Brain pericyte (primary cell): ENCODE data around the gene SLC10A7.

Experiments used
- DNase-seq: peaks from one replicate; pipeline ENCODE4 v3.0.0-alpha.2; 2012; ENCODE audit warnings: low read depth, low spot score

The SLC10A7 gene

DNA sequence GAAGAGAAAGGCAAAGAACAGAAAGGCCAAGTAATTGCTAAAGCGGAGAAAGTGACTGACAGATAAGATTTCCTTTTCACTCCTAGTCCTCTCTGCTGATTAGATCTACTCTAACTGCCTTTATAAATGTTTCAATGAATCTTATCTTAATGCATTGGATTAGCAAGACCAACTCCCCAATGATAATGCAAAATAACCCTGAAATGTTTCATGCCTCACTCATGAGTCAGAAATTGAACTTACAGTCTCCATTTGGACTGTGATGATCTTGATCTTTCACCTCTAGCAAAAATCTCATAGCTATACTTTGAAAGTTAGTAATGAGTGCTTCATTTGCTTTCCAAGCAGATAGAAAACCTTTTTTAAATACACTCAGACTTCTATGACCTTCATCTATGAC, 26.5 kb downstream of the SLC10A7 start:
- no peak for DNase-seq

DNA sequence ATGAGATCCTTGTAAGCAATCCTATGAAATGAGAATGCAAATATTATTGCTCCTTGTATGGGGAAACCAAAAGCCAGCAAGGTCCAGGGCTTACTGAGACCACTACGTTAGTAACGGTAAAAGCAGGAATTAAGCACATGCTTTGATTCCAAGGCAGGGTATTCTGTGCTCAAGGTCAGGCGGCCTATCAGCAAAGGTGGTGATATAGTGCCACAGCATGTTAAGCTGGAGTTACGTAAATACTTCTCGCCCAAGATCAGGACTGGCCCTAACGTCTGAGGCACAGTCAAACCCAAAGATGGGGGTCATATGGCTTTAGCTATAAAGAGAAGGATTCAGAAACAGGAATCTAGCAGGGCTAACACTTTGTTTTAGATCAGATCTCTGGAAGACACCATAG, 27.6 kb downstream of the SLC10A7 start:
- DNase-seq: no peak

DNA sequence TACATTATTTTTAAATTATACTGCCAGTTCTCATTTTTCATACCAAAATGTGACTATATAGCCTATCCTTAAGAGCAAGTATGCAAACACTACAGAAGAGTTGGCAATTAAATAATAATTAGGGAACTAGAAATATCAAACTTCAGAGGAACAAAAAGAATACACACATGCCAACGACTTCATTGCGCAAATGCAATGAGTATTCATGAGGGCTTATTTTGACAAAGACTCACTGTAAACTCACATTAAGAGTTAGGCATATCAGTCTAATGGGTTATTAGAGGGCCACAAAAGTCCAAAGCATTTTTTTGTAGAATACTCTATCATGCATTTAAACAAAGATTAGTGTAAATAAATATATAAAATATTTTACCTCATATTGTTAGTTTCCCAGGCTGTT, 31.6 kb downstream of the SLC10A7 start:
- DNase-seq: no peak

DNA sequence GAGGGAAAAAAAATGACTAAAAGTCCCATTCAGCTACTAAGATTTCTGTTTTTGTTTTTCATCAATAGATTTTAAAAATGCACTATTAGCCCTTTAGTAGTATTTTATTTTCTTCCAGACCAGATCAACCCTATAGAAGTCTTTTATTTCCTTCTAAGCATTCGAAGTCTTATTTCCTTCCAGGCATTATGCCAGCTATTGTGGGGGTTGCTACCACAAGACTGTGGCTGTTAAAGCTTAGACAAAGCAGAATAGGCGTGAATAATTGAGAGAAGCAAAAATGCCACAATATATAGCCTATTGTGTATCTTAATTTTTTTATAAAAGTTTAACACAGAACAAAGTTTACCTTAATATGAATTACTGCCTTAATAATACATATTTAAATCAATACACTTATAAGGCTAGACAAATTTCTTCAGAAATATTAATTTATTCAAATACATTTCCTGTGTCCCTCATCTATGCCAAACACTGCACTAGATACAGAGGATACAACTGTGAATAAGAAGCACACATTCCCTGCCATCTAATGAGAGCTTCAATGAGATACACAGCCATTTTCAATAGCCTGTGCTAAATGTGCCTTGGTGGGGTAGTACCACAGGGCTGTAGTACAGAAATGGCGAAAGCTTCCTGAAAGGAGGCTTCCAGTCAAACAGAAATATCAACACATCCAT, 33.1 kb downstream of the SLC10A7 start:
- no peak for DNase-seq

DNA sequence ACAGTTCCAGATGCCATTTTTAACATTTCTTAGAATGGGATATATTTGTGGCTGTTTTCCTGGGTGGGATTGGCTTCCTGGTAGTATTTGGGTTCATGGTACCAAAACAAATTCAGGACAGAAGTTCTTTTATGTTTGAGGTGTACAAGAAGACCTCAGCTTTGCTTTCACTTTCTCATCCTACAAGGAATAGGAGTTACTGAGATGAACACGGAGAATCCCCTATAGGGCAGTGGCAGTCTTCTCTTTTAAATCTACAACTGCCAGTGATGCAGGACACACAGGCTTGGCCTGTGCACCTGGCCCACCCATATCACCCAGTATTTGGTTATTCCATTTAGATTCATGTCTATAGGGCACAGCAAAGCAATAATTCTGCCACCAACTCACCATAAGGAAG, 35.2 kb downstream of the SLC10A7 start:
- no peak for DNase-seq

DNA sequence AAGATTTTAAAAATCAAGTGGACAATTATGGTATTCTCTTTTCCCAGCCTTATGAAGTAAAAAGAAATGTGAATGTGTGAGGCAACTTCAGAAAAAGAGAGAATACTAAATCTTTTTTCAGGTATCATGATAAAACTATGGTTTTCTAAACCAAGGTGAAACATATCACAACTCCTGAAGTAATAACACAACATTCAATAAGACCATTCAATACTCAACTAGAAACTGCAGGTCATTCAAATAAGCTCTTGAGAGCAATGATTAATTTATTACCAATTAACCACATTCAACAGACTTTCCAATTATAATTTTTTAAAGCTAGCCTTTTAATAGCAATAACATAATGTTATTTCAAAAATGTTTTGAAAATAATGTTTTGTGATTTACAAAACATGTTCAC, 35.8 kb downstream of the SLC10A7 start:
- DNase-seq: no peak

DNA sequence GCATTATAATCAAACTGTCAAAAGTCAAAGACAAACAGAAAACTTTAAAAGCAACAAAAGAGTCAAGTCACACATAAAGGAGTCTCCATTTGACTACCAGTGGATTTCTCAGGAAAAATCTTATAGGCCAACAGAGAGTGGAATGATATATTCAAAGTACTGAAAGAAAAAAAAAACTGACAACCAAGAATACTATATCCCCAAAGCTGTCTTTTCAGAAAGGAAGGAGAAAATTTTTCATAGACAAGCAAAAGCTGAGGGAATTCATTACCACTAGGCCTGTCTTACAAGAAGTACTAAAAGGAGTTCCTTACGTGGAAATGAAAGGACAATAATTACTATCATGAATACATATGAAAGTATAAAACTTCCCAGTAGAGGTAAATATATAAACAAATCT, 39.0 kb downstream of the SLC10A7 start:
- no peak for DNase-seq

DNA sequence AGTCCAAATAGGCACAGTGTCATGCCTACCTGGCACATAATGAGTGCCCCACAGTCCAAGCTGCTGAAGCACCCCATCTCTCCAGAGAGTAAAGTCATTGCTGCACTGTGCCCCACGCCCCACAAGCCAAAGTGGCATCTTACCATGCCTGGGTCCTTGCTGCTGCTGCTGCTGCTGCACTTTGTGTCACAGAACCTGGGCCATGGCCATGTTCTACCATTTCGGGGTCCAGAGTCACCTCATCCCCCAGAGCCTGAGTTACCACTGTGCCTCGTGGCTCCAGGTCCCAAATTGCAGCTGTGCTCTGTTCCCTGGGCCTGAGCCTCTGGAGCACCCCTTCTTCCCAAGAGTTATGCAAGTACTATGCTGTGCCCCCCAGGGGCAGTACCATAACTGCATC, 40.5 kb downstream of the SLC10A7 start:
- DNase-seq: no peak

DNA sequence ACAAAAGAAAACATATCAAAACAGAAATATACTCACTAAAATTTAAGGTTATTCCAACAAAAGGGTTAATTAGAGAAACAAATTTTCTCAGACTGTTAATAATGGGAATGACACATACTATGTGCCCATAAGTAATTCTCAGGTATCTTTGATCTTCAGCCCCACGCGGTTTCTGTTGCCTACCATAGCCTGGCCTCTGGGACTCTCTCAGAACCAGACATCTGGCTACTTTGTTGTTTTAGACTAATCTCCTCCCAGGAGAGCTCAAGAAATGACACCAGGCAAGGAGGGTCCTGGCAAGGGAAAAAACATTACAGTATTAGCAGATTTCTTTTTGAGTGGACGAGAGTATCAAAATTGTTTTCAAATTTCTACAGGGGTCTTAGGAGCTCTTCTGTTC, 43.7 kb downstream of the SLC10A7 start:
- no peak for DNase-seq

DNA sequence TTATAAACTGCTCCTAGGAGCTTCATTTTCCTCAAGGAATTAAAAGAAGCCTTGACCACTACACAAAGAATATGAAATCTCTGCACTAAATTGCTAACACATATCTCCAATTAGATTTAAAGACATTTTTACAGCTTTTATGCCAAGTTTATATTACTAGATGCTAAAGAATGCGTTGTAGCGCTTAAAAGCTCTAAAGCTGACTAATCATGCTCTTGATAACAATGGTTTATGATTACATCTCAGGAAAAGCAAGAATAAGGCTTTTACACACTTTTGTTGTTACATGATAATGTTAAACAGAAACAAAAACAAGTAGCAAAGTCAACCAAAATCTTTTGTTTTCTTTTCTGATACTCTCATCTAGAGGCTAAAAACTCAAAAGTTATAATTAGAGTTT, 44.7 kb downstream of the SLC10A7 start:
- no peak for DNase-seq

DNA sequence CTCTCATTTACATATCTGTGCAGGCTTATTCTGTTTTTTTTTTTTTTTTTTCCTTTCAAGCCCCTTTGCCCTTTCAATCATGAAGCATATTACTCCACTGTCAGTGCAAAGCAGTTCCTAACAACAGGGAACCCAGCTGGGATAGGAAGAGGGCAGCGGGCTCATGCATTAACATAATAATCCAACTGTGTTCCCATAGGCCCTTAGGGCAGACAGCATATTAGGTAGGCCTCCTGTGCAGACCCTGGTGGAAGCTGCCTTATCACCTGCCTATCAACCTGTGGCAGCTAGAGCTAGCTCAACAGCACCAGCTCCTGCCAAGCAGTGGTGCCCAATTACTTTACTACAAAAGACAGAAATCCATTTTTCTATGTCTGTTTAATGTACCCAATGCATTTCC, 49.3 kb downstream of the SLC10A7 start:
- no peak for DNase-seq

DNA sequence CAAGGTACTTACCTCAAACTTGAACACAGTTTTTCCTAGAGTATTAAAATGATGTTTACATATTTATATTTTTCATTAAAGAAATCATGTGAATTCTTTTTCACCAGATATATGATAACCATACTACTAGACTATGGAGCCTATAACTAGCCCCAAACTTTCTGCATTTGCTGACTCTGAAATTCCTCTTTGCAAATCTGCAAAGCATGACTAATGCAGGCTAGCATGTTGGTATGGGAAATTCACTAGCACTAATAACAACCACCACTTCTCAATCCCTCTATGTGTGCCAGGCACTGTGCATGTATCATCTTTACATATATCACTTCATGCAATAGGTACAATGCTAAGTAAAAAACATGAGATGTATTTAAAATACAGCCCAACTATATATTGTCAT, 51.1 kb downstream of the SLC10A7 start:
- no peak for DNase-seq

DNA sequence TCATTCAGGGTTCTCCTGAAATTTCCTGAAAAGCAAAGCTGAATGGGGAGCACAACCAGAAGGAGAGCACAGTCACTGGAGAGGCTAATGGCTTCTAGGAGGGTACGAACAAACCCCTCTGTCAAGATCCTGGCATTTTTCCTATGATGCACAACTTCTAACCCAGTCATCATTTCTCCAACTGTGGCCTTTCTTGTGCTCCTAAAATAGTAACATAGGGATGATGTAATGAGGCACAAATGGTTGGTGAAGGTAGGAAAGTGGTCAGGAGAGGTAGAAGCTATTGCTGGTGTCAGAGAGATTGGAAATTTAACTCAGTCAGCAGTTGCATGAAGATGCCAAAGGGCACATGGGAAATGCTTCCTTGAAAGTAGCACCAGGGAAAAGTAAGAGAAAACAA, 52.7 kb downstream of the SLC10A7 start:
- no peak for DNase-seq

DNA sequence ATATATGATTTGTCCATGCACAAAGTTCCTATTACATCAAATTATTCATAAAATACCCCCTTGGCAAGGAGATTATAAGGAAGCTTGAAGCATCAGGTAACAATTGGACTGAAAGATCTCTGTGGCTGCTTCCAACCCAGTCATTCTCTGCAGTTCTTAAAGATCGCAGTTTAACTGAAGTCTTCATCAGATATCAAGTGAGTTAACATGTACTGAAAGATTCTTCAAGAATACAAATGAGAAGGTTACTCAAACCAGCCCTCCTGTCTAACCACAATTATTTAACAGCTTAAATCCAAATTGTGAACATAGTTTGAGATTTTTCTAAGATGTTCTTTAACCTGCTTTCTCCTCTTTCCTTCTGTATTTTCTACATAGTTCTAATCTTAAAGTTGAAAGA, 56.1 kb downstream of the SLC10A7 start:
- DNase-seq: no peak

DNA sequence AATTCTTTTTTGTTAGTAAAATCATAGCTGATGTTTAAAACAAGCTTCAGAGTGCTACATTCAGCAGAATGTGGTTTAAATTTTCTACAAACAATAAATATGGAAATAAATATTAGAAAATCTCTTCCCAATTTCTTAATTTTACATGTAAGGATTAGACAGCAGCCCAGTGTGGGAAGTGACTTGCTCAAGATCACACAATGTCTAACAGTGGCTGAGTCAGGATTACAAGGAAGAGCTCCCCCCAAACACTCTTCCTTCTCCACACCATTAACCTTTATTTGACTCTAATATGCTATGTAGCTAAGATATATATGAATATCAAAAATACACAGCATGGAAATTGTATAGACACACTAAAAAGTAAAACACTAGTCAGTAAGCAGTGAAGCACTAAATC, 59.5 kb downstream of the SLC10A7 start:
- DNase-seq: no peak

DNA sequence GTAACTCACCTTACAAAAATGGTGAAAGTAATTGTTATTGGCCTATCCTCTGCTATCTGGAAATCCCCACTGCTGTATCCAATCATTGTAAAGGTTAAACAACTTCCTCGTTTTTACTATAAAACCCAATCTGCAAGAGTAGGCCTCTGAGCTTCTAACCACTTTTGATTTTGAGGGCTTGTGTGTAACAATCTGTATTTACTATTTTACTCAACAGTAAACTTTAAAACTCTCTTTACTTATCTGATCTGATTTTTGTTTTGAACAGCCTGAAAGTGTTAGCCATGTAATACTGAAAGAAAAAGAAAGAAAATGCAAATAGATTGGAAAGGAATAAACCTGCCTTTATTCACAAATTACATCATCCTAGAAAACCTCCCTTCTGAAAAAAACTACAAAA, 63.1 kb downstream of the SLC10A7 start:
- no peak for DNase-seq

DNA sequence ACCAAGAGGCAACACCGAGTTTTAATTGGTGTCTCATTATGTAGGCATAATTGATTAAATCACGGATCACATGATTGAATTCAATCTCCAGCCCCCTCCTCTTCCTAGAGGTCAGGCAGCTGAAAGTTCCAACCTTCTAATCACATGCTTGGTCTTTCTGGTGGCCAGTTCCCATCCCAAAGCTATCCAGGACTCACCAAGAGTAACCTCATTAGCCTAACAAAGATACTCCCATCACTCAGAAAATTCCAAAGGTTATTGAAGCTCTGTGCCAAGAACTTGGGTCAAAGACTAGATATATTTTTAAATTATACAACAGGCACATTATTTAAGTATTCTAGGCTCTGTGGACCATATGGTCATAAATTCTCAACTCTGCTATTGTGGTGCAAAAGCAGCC, 65.1 kb downstream of the SLC10A7 start:
- DNase-seq: no peak

DNA sequence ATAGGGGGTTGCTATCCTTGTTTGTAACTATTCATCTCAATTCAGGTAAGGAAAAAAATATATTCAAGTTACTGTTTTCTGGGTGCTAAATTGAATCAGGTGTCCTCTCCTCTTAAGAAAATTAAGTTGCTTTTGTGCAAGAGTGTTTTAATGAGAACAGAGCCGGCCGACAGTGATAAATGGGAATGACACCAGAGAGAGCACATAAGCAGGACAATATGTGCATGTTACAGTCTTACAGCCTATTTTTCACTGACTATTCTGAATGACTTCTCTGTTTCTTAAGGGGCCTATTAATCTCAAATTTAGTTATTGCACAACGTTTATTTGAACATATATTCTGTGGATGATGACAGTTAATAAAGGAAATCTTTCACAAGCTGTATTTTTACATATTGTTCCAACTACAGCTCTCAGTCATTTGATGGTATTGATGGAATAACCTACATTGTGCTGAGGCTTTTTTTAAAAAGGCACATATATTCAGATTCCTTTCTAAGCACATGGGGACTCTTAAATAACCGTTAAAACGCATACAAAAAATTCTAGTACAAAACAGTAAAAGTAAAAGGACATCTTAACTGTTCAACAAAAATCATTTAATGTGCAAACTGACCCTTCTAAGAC, 68.4 kb downstream of the SLC10A7 start:
- DNase-seq: no peak

DNA sequence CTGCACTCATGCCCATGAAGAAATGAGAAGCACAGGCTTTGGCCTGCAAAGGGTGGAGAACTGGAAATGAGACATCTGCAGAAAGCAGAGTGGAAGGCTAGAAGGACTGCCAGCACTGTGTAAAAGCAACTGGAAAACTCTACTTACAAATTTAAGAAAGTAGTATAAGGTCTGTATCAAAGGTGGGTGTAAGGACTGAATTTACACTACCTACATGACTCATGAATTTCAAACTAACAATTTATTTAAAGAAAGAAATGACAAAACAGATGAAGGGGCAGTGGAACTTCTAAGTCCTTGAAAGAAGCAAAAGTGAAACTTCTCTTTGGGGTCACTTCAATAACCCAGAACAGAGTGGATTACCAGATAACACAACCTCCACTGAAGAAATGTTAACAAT, 71.2 kb downstream of the SLC10A7 start:
- DNase-seq: no peak

DNA sequence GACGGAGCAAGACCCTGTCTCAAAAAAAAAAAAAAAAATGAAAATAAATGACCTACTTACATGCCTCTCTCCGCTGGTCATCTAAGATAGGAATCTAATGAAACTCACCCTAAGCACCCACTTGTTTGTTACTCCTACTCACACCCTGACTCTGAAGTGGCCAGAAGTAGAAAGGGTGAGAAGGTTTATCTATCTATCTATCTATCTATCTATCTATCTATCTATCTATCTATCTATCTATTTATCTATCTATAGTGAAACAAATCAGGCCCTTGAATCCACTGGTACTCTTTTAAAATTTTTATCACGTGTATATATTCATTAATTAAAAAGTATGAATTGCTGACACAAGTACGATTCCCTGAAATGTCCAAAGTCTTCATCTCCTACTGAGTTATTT, 75.2 kb downstream of the SLC10A7 start:
- no peak for DNase-seq

DNA sequence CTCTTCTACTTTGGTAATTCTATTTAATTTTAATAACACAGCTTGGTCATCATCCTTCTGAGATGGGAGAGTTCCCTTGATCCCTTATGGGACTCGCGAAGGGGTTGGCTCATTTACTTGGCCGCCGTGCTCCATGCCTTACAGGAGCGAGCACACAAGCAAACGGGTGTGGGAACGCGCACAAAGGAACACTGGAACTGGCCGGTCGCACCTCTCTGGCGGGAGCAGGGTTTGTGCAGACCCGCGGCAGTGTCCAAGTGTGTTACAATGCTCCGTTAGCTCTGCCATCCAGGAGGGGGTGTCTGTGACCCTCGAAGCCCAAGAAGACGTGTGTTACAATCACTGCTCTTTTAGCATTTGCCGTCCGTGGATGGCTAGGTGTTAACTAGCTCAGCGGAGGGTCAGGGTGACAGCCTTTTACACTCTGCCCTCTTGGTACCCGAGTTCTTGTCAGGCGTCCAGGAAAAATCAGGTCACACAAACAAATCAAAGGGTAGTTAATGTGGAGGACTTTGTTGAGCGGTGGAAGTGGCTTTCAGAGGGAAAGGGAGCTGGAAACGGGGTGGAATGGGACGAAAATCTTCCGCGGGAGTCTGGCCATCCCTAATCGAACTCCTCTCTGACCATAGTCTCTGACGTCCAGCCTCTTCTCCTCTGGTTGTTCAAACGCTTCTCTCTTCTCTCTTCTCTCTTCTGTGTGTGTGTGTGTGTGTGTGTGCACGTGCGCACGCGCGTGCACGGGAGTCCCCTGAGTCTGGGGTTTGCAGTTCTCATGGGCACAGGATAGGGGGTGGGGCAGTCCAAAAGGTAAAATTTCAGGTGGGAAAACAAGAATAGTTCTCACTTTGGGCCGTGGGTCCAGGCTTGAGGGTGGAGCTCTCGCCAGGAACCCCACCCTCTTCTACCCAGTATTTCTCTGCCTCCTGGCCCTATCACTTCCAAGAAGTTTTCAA, 76.3 kb downstream of the SLC10A7 start:
- no peak for DNase-seq

DNA sequence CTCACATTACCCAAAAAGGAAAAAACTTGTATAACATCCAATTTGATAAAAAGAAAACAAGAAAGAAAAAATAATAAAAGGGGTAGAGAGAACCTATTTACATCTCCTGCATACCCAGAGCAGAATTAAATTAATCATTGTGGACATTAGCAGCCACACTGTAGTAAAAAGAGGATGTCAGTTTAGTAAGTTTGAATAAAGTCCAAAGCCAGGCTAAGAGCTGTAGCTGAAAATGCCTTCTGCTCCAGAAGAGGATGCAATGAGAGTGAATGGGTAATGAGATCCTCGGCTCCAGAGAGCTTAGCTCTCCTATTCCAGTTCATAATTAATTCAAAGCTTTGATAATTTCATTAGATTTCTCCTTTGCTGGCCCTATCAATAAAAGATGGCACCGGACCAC, 78.2 kb downstream of the SLC10A7 start:
- DNase-seq: no peak

DNA sequence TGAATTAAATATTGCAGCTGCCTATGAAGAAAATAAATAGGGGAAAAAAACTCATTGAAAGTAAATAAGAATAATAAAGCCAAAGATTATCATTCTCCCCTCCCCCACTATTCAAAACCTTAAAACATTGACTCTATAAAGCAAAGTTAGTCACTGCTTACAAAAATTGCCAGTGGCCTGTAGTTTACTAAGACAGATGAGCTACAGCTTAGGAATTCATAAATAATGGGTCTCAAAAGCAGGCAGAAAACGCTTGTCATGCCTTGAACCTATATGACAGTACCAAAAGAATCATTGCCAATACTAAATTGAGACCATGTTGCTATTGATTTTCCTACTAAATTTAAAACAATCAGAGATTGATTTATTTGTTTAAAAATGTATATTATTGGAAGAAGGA, 78.9 kb downstream of the SLC10A7 start:
- no peak for DNase-seq
